ENCODE data around the gene SKIDA1.

DNA sequence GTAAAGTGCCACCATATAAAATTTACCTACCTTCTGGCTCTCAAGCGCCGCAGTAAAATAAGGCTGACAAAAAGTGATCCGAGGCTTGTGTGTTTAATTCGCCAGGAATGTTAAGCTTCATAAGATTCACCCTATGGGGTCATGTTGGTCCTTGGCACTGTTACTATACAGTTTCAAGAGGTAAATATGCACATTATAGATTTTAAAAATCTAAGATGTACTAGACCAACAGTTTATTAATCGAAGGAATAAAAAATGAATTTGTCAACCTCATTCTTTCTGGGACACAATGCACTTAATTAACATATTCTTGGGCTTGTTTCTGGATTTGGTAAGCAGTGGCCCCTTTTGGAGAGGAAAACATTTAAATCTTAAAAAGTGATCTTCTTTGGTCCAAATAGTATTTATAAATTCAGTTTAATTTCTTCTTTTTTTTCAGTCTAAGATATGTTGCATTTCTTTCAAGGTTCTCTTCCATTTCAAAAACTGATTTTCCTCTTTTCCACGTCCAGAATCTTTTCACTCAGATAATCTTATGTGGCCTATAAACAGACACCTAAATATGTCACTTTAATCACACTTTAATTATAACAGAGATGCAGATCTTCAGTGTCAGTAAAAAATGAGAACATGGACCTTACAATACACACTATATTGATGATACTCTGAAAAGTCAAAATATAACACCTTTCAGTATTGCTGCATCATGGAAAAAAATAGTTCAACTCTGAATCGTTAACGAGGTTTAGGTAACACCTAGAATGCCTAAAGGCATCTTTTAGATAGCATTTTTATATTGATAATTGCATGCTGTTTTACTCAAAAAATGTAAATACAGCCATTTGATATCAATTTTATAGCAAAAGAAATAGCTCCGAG is 3.8 kb upstream of the SKIDA1 start:
- TF ChIP-seq POLR2AphosphoS5 (IDR thresholded peaks at IDR 0.05; ENCODE audit: low read depth, low read length) = no peak
- TF ChIP-seq POLR2A (IDR thresholded peaks at IDR 0.05; ENCODE audit: low read depth, low read length) = no peak
